Common myeloid progenitor, CD34-positive (primary cell): ENCODE data around the gene B3GNT7.

Experiments used
- CTCF ChIA-PET: fragments of 350-600 bp; sonication (Branson Sonifier 250); formaldehyde crosslinking; loops from one replicate; lab custom pipeline; 2021; ENCODE audit warnings: antibody characterized with exemption; lab: Charles Lee
- POLR2A ChIA-PET: fragments of 350-600 bp; sonication (Branson Sonifier 250); formaldehyde crosslinking; loops from one replicate; lab custom pipeline; 2021; ENCODE audit warnings: antibody characterized with exemption; lab: Charles Lee
- DNase-seq, 3 donors: peaks; one replicate each; pipeline versions ENCODE4 v3.0.0 to v3.0.0-alpha.2; 2013
- H3K27ac ChIP-seq, 2 experiments: 1 replicate in 1 of 2; 2 replicates in 1 of 2; pipeline ENCODE4 v1.7.0; 2013; ENCODE audit warnings: inconsistent platforms in 2 of 2, low read length in 2 of 2, mild to moderate bottlenecking in 2 of 2, low read depth in 1 of 2, moderate library complexity in 1 of 2; ENCODE audit not compliant: severe bottlenecking in 2 of 2, insufficient read depth in 1 of 2, poor library complexity in 1 of 2
- H3K27me3 ChIP-seq, 5 experiments: replicated peaks in 2 of 5; 1 replicate in 3 of 5; 2 replicates in 2 of 5; pipeline versions ENCODE4 v1.6.1 to v1.7.0; 2013; ENCODE audit warnings: low read length in 4 of 5, mild to moderate bottlenecking in 2 of 5, moderate library complexity in 2 of 5, inconsistent platforms in 1 of 5; ENCODE audit not compliant: insufficient read depth in 5 of 5, control insufficient read depth in 4 of 5
- H3K36me3 ChIP-seq, 4 experiments: 1 replicate in 2 of 4; 2 replicates in 2 of 4; pipeline versions ENCODE4 v1.6.1 to v1.7.0; 2013; ENCODE audit warnings: low read length in 3 of 4, control low read depth in 1 of 4, mild to moderate bottlenecking in 1 of 4; ENCODE audit not compliant: control insufficient read depth in 4 of 4, insufficient read depth in 4 of 4
- H3K4me1 ChIP-seq, 4 experiments: 1 replicate in 3 of 4; 2 replicates in 1 of 4; pipeline versions ENCODE4 v1.6.1 to v1.7.1; 2013; ENCODE audit warnings: low read length in 3 of 4, mild to moderate bottlenecking in 3 of 4, control low read depth in 1 of 4, inconsistent platforms in 1 of 4, moderate library complexity in 1 of 4; ENCODE audit not compliant: control insufficient read depth in 4 of 4, insufficient read depth in 4 of 4; ENCODE audit errors: control extremely low read depth in 1 of 4
- H3K4me3 ChIP-seq, 7 experiments: 1 replicate in 4 of 7; 2 replicates in 3 of 7; pipeline versions ENCODE4 v1.5.1 to v1.7.0; 2013; ENCODE audit warnings: mild to moderate bottlenecking in 7 of 7, low read length in 6 of 7, moderate library complexity in 6 of 7, inconsistent platforms in 2 of 7, low read depth in 2 of 7, control low read depth in 1 of 7; ENCODE audit not compliant: insufficient read depth in 4 of 7, control insufficient read depth in 1 of 7; ENCODE audit errors: extremely low read depth in 1 of 7
- H3K9me3 ChIP-seq, 5 experiments: 1 replicate in 4 of 5; 2 replicates in 1 of 5; pipeline versions ENCODE4 v1.6.1 to v1.7.1; 2013; ENCODE audit warnings: low read length in 4 of 5, mild to moderate bottlenecking in 2 of 5, inconsistent platforms in 1 of 5, low read depth in 1 of 5, moderate library complexity in 1 of 5; ENCODE audit not compliant: control insufficient read depth in 4 of 5, insufficient read depth in 2 of 5; ENCODE audit errors: control extremely low read depth in 1 of 5
- WGBS: methylation state at CpG from one replicate; pipeline ENCODE4 v1.1.5; 2013; ENCODE audit not compliant: insufficient coverage; 5-methylcytosine and 5-hydroxymethylcytosine counted together

The B3GNT7 gene

GRCh38 chr2:231412618-231412963 is 17.1 kb downstream of the B3GNT7 start:
- Histone ChIP-seq H3K9me3 (peaks cover 0 to 5% (median 0%) of the 10 kb centered on the region in 5 experiments), H3K4me3 (peak overlapping the region in 4 of 7 experiments; percentile 64 to 78 (median 72)), H3K4me1 (peaks cover 0 to 11% (median 5%) of the 10 kb centered on the region in 4 experiments), H3K36me3 (no peaks in the 10 kb centered on the region), H3K27ac (no peak overlapping the region), H3K27me3 (peaks cover 0 to 8% (median 5%) of the 10 kb centered on the region in 5 experiments)
- ChIA-PET CTCF (interaction anchor here (0.8 to 17.1 kb wide), 26 partner anchors 9 to 313 kb away, joined by 3 to 234 read pairs (median 5); no protein-coding TSS in a partner anchor), POLR2A (no interaction called here)
- 58% methylated on average over 8 of the region's 9 CpGs for WGBS
- no peak for DNase-seq

DNA sequence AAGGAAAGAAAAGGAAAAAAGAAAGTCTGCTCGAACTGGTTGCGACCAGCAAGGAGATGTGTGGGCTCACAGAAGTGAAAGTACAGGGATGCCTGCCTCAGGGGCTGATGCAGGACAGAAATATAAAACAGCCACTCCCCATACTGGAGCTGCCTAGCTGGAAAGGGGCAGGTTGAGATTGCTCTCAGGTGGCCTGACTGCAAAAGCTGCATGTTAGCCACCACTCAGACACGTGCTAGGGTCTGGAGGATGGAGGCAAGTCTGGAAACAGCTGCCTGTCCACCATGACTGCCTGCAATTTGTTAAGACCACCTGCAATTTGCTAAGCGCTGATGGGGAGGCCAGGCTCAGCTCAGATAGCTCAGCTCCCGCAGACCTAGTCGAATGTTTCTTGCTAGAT is 17.9 kb downstream of the B3GNT7 start:
- ChIA-PET POLR2A (no interaction called here), CTCF (interaction anchor here (0.8 to 17.1 kb wide), 20 partner anchors 9 to 314 kb away, joined by 3 to 234 read pairs (median 6); no protein-coding TSS in a partner anchor)
- Histone ChIP-seq H3K4me3 (no peak overlapping the region), H3K27ac (no peak overlapping the region), H3K9me3 (peaks cover 0 to 5% (median 0%) of the 10 kb centered on the region in 5 experiments), H3K4me1 (peaks cover 0 to 11% (median 5%) of the 10 kb centered on the region in 4 experiments), H3K36me3 (no peaks in the 10 kb centered on the region), H3K27me3 (peaks cover 0 to 8% (median 5%) of the 10 kb centered on the region in 5 experiments)
- no peak for DNase-seq
- WGBS, result 96% methylated on average over 6 of the region's 6 CpGs

GRCh38 chr2:231413921-231414476 is 18.5 kb downstream of the B3GNT7 start:
- DNase-seq, result no peak
- no peak overlapping the region for H3K4me3 ChIP-seq
- CTCF ChIA-PET, result interaction anchor here (0.8 to 17.1 kb wide), 11 partner anchors 9 to 310 kb away, joined by 3 to 234 read pairs (median 5); no protein-coding TSS in a partner anchor
- WGBS, result 97% methylated on average over 13 of the region's 15 CpGs
- H3K36me3 ChIP-seq, result no peaks in the 10 kb centered on the region
- POLR2A ChIA-PET, result no interaction called here
- H3K4me1 ChIP-seq, result peaks cover 0 to 11% (median 5%) of the 10 kb centered on the region in 4 experiments
- peaks cover 0 to 8% (median 5%) of the 10 kb centered on the region in 5 experiments for H3K27me3 ChIP-seq
- H3K27ac ChIP-seq, result no peak overlapping the region
- H3K9me3 ChIP-seq, result peaks cover 0 to 5% (median 0%) of the 10 kb centered on the region in 5 experiments

GRCh38 chr2:231415029-231415428 is 19.5 kb downstream of the B3GNT7 start:
- Histone ChIP-seq H3K4me3 (no peak overlapping the region), H3K9me3 (peaks cover 0 to 5% (median 0%) of the 10 kb centered on the region in 5 experiments), H3K4me1 (peaks cover 0 to 11% (median 5%) of the 10 kb centered on the region in 4 experiments), H3K27ac (no peak overlapping the region), H3K27me3 (peaks cover 0 to 8% (median 5%) of the 10 kb centered on the region in 5 experiments), H3K36me3 (no peaks in the 10 kb centered on the region)
- POLR2A ChIA-PET, result interaction anchor here (0.7 kb wide), 1 partner anchor 304 kb away, joined by 3 read pairs; no protein-coding TSS in a partner anchor
- peak in 1 of 3 donors; percentile 50 for DNase-seq
- CTCF ChIA-PET, result interaction anchor here (0.5 to 17.1 kb wide), 9 partner anchors 13 to 338 kb away, joined by 3 to 234 read pairs (median 4); no protein-coding TSS in a partner anchor

DNA sequence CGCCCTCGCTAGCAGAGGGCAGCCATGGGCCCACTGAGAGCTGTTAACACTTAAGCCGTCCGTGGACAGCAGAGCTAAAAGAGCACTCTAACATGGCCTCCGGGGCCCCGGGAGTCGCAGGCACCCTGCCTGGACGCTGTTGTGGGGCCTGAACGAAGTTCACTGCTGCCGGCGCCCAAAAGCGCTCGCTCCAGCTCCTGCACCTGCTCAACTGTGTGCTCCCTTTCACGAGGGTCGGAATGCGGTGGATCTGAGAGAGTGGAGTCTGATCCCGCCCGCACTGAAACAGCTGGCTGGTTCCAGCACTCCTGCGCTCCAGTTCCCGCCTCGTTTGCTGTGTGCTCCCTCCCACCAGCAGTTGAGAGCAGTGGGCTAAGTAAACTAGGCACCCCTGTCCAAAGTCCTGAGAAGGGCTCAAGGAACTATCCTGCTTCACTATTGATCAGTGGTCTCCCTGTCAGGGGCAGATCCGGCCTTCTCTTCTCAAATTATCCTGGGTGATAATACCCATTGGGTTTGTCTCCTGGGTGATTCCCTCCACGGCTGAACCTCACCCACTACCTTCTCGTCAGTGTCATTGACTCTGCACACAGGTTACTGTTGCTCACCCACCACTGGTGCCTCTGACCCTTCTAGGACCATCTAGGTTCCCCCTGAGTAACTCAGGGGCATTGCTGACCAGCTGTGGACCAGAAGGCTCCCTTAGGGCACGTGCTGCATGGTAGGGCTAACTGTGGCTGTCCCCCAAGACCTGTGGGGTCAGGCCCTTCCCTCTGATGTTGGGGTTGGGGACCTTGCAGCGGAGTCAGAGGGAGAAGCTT is 23.5 kb downstream of the B3GNT7 start:
- Histone ChIP-seq H3K4me1 (peaks cover 0 to 2% (median 0%) of the 10 kb centered on the region in 4 experiments), H3K27me3 (no peaks in the 10 kb centered on the region), H3K4me3 (no peak overlapping the region), H3K36me3 (no peaks in the 10 kb centered on the region), H3K9me3 (no peaks in the 10 kb centered on the region), H3K27ac (no peak overlapping the region)
- CTCF ChIA-PET, result interaction anchor here (0.8 to 1.2 kb wide), 4 partner anchors 10 to 366 kb away, joined by 3 read pairs; no protein-coding TSS in a partner anchor
- POLR2A ChIA-PET, result no interaction called here
- DNase-seq, result no peak
- 93% methylated on average over 26 of the region's 26 CpGs for WGBS

GRCh38 chr2:231421051-231421580 is 25.6 kb downstream of the B3GNT7 start:
- Histone ChIP-seq H3K4me1 (peaks cover 0 to 2% (median 0%) of the 10 kb centered on the region in 4 experiments), H3K9me3 (no peaks in the 10 kb centered on the region), H3K27me3 (no peaks in the 10 kb centered on the region), H3K4me3 (no peak overlapping the region), H3K36me3 (no peaks in the 10 kb centered on the region), H3K27ac (no peak overlapping the region)
- 94% methylated on average over 9 of the region's 9 CpGs for WGBS
- no peak for DNase-seq
- ChIA-PET CTCF (interaction anchor here (1.4 to 5.4 kb wide), 3 partner anchors 9 to 31 kb away, joined by 3 to 27 read pairs (median 5); no protein-coding TSS in a partner anchor), POLR2A (no interaction called here)
